Measurements from ENCODE around the gene NDUFA8.

Gene NDUFA8

DNA sequence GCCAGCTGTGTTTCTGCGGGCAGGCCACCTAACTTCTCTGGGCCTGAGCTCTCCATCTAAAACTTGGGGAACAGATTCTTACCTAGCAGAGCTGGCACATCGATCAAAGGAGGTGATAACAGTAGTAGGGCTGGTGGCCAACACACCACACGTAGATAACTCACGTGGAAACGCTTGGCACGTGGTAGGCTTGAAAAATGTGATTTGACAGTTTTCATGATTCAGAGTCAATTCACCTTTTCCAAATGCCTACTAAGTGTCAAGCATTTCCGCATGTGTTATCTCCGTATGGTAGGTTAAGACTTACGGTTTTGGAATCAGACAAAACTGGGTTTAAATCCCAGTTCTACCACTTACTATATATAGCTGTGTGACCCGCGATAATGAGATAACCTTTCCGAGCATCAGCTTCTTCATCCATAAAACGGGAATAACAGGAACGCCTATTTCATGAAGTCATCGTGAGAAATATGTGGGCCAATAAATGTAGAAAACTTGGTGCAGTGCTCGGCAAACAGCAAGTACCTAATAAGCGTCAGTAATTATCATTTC is 25.5 kb downstream of the NDUFA8 start:
- no peak for DNase-seq

DNA sequence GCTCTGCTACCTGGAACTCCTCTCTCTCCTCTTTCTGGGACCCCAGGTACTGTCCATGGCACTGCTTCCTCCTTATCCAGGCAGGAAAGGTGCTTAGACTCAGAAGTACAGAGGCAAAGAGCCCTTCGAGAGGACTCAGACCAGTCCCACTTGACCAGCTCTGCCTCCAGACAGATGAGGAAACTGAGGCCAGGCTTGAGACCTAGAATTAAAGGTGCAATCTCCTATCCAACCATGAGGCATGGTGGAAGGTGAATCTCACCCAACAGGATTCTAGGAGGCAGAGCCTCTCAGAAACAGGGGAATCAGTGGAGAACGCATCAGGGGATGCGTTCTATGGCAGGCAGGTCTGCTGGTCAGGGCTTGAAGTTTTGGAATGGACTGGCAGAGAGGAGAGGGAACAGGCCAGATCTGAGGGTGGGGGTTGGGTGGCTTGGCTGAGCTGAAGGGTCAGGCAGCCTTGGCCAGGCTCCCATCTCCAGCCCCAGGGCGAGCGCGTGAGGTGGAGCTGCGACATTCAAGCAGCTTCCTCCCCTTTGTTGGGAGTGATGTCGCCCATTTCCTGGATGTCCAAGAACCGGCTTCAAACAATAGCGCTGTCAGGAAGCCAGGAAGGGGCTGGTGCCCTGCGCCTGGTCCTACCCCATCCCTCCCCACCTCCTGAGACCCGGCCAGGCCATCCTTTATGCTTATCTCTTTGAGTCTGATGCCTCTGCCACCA is 26.2 kb downstream of the NDUFA8 start:
- DNase-seq: no peak

DNA sequence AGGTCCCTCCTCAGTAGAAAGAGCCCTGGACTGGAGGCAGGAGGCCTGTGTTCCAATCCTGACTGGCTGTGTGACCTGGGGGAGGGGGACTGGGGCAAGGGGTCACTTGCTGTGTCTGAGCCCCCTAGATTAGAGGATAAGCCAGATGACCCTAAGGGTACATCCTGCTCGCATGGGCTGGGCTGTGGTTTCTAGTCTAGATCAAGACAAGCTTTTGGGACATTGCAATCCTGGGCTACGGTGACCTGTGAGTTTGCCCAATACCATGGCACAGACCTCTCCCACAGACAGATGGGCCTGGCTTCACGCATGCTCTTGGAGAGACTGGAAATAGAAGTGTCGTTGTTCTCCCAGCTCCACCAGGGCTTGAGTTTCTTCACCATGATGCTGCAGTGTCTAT is 27.0 kb downstream of the NDUFA8 start:
- DNase-seq: no peak

DNA sequence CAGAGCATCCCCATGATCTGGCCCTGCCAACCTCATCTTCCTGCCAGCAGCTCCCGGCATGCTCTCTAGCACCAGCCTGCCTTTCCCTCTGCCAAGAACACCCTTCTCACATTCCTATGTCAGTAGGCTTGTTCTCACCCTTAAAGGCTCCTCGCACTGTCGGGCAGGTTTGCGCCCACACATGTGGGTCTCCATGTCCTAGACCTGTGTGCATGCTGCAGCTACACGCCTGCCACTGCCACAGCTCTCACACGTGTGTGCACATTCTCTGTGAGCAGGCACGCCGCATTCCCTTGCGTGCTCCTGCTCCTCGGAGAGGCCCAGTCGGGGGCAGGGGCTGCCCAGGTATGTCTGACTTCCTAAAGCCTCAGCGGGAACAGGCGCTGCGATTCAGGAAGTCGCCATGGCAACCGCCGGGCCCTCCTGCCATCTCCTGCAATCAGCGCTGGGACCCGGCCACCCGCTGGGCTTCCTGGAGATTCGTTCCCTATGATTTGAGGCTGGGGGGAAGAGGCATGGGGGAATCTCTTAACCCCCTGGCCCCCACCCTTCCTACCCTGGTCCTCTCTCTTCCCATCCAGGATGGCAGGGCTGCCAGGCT is 28.1 kb downstream of the NDUFA8 start:
- no peak for DNase-seq

DNA sequence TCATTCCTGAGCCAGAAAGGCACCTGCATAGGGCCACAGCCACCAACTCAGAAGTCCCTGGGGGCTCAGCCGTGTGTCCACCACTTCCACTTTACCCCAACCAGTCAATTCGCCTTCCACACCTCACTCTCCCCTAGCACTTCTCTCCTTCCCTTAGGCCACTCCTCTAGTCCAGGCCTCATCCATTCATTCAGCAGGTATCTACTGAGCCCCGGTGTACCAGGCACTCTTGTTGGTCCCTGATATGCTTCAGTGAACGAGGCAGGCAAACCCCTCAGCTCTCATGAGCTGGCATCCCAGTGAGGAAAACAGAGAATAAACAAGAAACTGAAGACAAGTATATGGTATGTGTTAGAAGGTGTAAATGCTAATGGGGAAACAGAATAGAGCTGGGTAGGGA is 28.7 kb downstream of the NDUFA8 start:
- no peak for DNase-seq

DNA sequence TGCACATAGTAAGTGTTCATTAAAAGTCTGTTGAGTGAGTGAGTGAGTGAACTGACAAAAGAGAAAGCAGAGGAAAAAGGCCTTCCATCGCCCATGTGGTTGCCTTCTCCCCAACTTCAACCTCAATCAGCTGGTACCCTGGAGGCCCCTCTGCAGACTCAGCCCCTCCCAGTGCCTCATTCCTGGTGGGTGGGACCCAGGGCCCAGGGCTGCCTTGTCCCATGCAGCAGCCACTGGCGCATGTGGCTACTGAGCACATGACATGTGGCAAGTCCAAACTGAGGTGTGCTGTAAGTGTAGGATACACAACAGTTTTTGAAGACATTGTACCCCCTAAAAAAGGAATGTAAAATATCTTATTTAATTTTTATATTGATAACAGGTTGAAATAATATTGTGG is 29.6 kb downstream of the NDUFA8 start:
- no peak for DNase-seq

DNA sequence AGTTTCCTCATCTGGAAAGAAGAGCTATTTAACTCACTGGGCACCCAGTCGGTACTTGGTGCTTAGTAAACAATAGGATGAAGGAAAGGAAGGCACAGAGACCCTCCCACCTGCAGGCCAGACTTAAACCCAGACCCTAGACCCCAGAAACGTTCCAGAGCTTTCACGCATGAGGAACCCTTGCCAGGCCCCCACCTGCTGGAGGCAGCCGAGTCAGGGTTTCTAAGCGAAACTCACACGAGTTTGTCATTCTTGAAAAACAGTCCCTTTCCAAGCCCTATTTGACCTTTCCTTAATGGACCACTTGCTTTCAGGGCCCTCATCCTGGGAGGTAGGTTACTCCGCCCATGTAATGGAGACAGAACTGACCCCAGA is 30.6 kb downstream of the NDUFA8 start:
- DNase-seq: no peak

DNA sequence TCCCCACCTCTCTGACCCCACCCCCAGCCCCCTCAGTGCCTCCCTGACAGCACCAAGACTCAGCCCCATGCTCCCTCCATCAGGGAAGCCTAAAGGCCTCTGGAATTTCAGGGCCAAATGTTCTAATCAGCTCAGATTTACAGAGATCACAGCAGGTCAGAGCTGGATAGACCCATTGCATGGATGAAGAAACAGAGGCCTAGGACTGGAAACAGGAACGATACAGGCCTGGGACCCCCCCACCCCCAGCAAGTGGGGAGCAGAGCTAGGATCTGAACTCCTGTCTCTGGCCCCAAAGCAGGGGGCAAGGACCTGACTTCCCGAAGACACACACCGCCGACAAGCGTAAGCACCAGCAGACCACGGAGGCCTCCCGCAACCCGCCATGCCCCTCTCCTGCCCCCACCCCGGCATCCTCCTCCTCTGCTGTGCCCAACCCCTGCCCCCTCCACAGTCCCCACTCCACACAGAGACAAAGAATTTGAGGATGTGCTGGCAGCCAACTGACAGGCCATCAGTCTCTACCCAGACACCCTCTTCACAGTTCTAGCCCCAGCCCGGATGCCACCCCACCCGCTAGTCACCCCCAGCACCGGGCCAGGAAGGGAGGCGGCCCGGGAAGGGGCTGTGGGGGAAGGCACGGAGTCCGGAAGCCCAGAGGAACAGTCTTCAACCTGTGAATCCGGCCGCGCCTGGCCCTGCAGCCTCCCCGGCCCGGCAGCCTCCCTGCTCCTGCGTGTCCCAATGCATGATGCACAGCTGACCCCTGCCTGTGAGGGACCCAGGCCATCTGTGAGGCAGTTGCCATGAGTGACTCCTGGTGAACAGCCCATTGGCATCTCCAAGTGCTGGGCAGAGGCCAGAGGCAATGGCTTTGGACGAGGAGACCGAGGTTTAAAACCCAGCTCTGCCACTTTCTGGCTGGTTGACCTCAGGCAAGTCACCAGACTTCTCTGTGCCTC is 31.3 kb downstream of the NDUFA8 start:
- no peak for DNase-seq

DNA sequence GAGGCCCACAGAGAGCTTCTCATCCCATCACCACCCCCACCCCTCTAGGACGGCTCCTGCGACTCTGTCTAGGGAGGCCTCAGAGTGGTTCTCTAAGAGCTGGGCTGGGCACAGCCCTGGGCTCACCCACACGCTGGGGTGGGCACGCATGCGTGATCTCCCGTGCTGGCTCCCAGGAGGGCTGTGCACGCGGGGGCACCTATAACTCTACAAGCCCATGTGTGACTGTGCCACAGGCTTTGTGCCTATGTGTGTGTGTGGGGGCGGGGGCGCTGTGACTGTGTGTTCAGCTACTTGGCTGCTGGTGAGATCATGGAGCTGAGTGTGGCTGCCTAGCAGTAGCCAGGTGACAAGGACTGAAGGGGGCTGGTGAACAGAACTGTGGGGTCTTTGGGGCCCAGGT is 32.2 kb downstream of the NDUFA8 start:
- DNase-seq: peak in 1 of 2 experiments; percentile 39

DNA sequence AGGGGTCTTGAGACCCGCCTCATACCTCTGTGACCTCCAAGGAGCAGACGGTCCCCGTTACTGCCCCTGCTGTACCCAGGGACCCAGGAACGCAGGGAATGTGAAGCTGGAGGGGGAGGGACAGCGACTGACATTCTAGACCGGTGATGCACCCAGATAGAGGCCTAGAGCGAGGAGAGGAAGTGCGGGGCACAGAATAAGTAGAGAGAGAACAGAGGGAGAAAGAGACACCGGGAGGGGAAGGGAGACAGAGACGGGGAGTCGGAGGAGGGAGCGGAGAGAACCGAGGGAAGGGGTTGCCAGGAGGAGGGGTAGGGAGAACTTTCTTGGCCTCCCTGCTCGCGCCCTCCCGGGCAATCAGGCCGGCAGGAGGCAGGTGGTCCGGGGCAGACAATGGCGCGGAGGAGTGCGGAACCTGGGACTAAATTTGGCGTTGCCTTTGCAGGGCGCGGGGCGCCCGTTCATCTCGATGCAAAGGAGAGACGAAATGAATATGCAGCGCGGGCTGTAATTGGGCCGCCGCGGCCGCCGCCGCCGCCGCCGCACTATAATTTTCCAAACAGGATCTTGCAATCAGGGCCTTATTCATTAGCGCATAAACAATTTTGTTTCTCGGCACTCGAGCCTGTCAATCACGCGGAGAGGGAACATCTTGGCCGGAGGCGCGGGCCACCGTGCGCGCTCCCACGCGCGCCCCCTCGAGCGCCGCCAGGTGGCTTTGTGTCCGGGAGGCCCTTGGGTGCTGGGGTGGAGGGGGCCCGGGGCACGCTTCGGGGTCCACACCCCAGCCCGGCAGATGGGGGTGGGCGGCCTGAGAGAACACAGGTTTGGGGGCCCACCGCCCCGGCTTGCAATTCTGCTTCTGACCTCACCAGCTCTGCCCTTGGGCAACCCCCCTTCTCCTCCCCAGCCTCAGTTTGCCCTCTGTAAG is 33.0 kb downstream of the NDUFA8 start:
- peak; percentile 37 to 39 for DNase-seq

DNA sequence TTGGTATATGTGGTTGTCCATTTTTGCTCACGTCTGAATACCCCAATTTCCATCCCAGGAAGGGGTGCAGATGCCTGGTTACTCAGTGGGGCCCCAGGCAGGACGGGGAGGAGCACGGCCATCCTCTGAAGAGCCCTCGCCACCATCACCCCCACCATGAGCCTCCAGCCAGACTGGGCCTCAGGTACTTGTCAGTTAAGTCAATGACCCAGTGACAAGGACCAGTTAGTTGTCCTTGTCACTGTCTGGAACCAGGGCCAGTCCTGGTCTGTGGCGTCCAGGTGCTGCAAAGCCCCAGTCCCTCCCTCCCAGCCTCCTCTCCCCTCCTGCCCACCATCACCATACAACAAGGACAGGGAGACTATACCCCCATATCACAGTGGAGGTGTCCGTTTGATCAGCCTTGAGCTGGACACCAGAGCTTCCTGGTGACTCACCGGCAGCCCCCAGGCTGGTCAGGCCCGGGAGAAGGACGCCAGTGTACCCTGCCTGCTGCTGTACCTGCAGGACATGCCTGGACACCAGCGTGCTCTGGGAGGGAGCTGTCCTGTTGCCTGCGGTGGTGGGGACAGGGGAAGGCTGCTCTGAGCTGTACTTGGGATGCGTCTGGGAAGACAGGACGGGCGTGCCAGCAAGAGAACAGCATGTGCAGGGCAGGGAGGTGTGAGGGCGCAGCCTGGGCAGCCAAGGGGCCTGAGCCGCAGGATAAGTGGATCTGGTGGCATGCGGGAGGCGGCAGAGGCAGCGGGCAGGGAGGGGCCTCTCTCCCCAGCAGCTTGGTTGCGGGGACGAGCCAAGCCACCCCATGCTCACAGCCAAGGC is 33.9 kb downstream of the NDUFA8 start:
- DNase-seq: no peak

DNA sequence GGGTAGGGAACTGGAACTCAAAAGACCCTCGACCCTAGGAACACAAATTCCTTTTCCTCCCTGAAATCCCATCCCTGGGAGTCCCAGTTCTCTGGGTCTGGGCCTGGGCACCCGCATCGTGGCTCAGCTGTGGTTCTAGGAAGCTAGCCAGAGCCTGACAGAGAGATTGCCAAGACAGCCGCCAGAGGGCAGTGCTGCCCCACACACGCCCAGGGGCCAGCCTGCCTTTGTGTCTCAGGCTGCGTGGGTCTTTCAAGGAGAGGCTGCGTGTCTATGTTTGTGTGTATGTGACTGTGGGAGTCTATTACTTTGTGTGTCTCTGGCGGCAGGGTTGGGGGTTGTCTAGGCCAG is 34.4 kb downstream of the NDUFA8 start:
- DNase-seq: peak; percentile 87 to 89

DNA sequence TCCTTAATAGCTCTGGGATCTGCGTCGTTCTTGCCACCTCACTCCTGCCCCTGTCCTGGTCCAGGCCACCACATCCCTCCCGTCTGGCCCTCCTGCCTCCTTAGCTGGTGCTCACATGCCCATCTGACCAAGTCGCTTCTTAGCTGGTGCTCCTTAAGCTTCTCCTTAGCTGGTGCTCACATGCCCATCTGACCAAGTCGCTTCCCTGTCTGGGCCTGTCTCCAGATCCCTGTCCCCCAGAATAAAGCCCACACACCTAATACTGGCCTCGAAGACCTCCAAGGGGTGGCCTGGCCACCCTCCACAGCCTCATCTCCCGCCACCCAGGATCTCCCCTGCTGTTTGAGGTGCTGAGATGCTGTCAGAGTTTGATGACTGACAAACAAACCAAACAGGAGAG is 35.1 kb downstream of the NDUFA8 start:
- DNase-seq: no peak

DNA sequence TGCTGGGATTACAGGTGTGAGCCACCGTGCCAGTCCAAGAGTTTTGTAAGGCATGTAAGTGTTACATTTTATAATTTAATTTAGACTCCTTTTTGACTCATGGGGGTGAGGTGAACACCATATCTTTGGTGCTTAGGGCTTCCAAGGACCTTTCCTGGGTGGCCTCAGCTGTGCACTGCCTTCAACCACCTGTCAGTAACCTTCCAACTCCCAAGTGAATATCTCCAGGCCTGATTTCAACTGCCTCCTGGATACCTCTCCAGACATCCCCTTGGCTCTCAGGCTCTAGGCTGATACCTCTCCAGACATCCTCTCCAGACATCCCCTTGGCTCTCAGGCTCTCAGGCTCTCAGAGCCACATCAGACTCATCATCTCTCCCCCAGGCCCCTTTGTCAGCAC is 35.5 kb downstream of the NDUFA8 start:
- no peak for DNase-seq

DNA sequence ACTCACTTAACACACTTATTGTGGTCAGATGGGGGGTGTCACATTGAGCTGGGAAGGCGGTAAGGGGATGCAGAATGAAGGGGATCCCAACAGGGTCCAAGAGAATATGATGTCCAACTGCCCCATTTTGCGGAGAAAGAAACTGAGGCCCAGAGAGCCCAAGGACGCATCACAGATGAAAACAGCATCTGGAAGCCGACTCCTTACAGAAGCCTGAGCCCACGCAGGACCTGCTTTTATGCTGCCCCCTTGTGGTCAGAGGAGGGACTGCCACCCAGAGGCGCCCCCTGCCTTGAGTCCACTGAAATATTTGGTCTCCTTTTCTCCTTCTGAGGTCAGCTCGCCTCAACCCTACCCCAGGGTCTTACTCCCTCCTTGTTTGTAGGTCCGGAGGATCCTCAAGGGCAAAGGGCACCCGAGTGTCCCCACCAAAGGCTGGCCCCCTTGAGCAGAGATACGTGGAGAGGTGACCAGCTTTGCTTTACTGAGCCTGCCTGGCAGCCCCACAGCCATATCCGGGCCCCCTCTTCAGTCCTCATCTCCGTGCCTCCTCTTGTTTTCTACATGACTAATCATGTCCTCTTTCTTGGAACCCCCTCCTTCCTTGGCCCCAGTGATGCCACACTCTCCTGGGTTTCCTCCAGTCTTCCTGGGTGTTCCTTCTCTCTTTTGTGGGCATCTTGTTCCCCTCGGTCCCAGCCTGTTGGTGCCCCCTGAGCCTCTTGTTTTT is 36.5 kb downstream of the NDUFA8 start:
- peak; percentile 86 to 90 for DNase-seq

DNA sequence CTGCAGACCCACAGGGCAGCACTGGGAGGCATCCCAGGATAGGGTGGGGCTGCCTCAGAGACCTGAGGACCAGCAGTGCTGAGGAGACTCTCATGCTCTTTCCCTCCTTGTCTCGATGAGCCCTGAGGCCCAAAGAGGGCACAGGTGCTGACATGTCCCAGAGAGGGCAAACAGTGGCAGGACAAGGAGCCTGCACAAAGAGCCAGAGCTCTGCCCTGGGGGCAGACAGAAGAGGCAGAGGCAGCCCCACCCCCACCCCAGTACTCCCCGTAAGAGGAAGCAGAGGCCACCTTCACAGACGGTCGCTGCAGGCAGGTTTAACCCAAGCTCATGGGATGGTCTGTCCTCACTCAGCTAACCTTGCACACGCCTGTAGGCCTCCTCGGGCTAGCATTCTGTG is 37.1 kb downstream of the NDUFA8 start:
- no peak for DNase-seq

DNA sequence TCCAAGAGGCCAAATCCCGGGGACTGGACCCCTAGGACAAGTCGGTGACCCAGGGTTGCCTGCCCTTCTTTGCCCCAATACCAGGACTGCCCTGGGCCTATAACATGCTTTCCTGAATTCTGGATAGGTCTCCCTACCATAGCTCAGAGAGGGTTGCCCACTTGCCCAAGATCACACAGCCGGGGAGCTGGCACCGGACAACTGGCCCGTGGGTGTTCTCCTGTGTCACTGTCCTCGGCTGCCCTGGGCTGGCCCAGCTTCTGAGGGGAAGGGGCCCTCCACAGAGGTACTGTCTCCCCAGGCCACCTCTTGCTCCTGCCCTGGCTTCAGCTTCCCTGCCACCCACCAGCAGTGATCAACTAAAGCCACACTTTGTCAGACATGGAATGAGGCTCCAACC is 37.6 kb downstream of the NDUFA8 start:
- DNase-seq: no peak

DNA sequence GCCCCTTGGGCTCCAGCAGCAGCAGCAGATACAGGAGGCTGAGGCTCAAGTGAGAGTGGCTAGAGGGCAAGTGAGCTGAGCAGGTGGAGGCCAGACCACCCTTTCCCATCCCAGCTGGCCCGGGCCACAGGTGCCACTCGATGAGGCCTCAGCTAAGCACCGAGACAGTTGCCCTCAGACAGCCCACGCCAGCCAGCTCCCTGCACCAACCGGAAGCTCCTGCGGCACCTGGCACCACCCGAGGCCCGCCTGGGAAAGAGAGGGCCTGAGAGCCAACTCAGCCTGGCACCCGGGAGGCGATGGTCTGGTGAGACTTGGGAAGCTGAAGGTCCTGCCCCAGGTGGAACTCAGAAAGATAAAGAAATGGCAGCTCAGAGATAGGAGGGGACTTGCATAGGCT is 38.2 kb downstream of the NDUFA8 start:
- no peak for DNase-seq

DNA sequence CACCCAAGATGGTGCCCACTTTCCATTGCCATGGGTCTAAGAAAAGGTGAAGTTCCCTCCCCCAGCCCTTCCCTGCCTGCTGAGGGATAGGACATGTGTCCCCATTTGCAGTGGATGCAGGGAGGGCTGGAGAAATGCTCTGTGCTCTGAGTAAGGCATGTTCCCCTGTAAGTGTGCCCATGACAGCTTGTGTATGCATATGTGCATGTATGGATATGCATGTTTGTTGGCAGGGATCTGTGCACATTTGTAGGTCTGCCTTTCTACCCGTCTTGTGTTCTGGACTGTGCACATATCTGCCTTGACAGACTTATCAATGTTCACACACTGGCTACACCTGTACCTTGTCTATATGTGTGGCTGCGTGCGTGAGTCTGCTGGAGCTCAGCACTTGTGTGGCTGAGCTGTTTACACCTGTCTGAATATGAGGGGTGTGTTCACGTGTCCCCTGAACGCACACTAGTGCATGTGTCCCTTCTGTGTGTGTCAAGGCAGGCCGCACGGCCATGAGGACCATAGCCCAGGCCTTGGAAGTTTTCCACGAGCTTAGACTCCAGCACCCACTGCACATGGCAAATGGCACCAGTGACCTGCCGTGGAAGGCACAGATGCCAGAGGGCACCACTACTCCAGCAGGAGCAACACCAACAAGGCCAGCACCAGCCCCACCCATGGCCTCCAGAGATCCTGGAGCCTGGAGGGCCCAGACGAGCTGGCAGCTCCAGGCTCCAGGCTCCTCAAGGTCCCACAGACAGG is 39.1 kb downstream of the NDUFA8 start:
- DNase-seq: no peak

DNA sequence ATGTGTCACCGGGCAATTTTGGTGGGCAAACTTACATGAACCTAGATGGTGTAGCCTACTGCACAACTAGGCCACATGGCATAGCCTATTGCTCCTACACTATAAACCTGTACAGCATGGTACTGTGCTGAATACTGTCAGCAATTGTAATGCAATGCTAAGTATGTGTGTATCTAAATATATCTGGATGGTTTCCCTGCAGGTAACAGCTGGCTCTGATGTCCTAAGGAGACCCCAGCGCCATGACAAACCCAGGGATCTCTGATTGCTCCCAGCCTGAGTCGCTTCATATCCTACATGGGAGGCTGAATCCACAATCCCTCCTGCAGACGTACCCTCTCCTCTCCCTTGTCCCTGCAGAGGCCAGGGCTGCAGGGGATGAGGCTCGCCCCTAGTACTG is 39.9 kb downstream of the NDUFA8 start:
- DNase-seq: no peak
